Lung (tissue), 12 donors: Measurements from ENCODE around the gene CELF6. TPM values are rescaled to one million over a fixed set of nuclear protein-coding genes. Genes with fewer than 3 reads are reported as not detected.
A peak's percentile ranks its signal among the peaks of the same experiment; 100 is the strongest.

ENCODE experiments used
- ATAC-seq: fragments of 200-7000 bp; cut with Tn5 transposase; one replicate; pipeline ENCODE4 v1.9.1; 2020; ENCODE audit warnings: moderate number of reproducible peaks; ENCODE audit not compliant: insufficient read depth, low FRiP score
- DNase-seq, 3 donors: peaks; one replicate each; pipeline ENCODE4 v3.0.0-alpha.2; 2013 to 2017
- H3K27ac ChIP-seq, 2 donors: one replicate each; pipeline ENCODE4 v1.5.1; 2013; ENCODE audit warnings: mild to moderate bottlenecking in 2 of 2, moderate library complexity in 2 of 2, control low read depth in 1 of 2, inconsistent platforms in 1 of 2, low read depth in 1 of 2, low read length in 1 of 2
- H3K27me3 ChIP-seq, 3 donors: one replicate each; pipeline ENCODE4 v1.5.1; 2013; ENCODE audit warnings: low read length in 2 of 3; ENCODE audit not compliant: control insufficient read depth in 3 of 3, insufficient read depth in 3 of 3
- H3K36me3 ChIP-seq, 4 donors: one replicate each; pipeline ENCODE4 v1.5.1; 2013; ENCODE audit warnings: low read length in 4 of 4, mild to moderate bottlenecking in 1 of 4, moderate library complexity in 1 of 4; ENCODE audit not compliant: control insufficient read depth in 4 of 4, insufficient read depth in 4 of 4
- H3K4me1 ChIP-seq, 5 donors: one replicate each; pipeline ENCODE4 v1.5.1; 2013; ENCODE audit warnings: low read length in 5 of 5, mild to moderate bottlenecking in 2 of 5, moderate library complexity in 1 of 5; ENCODE audit not compliant: control insufficient read depth in 5 of 5, insufficient read depth in 5 of 5
- H3K4me3 ChIP-seq: one replicate; pipeline ENCODE4 v1.5.1; 2013; ENCODE audit warnings: mild to moderate bottlenecking, control low read depth, moderate library complexity
- H3K9ac ChIP-seq, 2 donors: one replicate each; pipeline ENCODE4 v1.5.1; 2013; ENCODE audit warnings: low read length in 2 of 2, control low read depth in 1 of 2; ENCODE audit not compliant: insufficient read depth in 1 of 2
- H3K9me3 ChIP-seq, 4 donors: one replicate each; pipeline ENCODE4 v1.5.1; 2013; ENCODE audit warnings: low read length in 3 of 4, mild to moderate bottlenecking in 1 of 4, moderate library complexity in 1 of 4; ENCODE audit not compliant: control insufficient read depth in 4 of 4, insufficient read depth in 3 of 4
- CTCF ChIP-seq: IDR thresholded peaks from 2 replicates; pipeline ENCODE4 v1.5.1; 2012; ENCODE audit warnings: mild to moderate bottlenecking; ENCODE audit errors: control extremely low read depth, extremely low read depth
- WGBS, 2 donors: extraction: QIAGEN DNeasy Blood & Tissue Kit; methylation state at CpG; one replicate each; pipeline ENCODE4 v1.1.7; 2013; 5-methylcytosine and 5-hydroxymethylcytosine counted together
- polyA plus RNA-seq, 2 donors: library from polyadenylated mRNA; stranded (reverse); fragments of 200-250 nt; gene quantifications; one replicate each; pipeline ENCODE4 v1.2.1, GENCODE V29; 2013
- total RNA-seq, 2 donors: library from RNA; depleted of rRNA in 1 of 2; stranded (reverse); fragments of >200 nt in 1 of 2; gene quantifications; one replicate each; pipeline ENCODE4 v1.2.1, GENCODE V29; 2014 to 2021
- donor health status: control.
- donor health status: control.
- donor health status: Bipolar disorder and iron deficiency.
- donor health status: healthy.
- donor health status: DM: yes; HTN: yes; CAD: no.

Gene CELF6
- total and polyA plus RNA-seq, 4 donors: 2.1 to 6.4 (median 3.4) TPM

GRCh38 chr15:72238586-72238985 is 81.4 kb downstream of the CELF6 start:
- H3K4me1 ChIP-seq: no peaks in the 10 kb centered on the region
- 97% methylated on average over 3 of the region's 3 CpGs for WGBS, 2 donors
- no peak for TF ChIP-seq CTCF
- H3K9ac ChIP-seq: no peak overlapping the region
- H3K27ac ChIP-seq: peak overlapping the region in 1 of 2 donors; percentile 8
- no peak overlapping the region for H3K4me3 ChIP-seq
- DNase-seq (no peak), ATAC-seq (no peak)
- H3K36me3 ChIP-seq: peaks cover 11 to 28% (median 19%) of the 10 kb centered on the region in 4 donors
- no peaks in the 10 kb centered on the region for H3K27me3 ChIP-seq
- H3K9me3 ChIP-seq: no peaks in the 10 kb centered on the region

- H3K9me3 ChIP-seq: no peaks in the 10 kb centered on the region
- H3K36me3 ChIP-seq: peaks cover 10 to 24% (median 16%) of the 10 kb centered on the region in 4 donors
- ATAC-seq (no peak), DNase-seq (no peak)
- no peaks in the 10 kb centered on the region for H3K27me3 ChIP-seq
- H3K4me1 ChIP-seq: peaks cover 0 to 3% (median 0%) of the 10 kb centered on the region in 5 donors
- no peak overlapping the region for H3K9ac ChIP-seq
- 95 to 100% methylated on average over 1 of the region's 1 CpG for WGBS, 2 donors
- peak overlapping the region; percentile 10 to 50 for H3K27ac ChIP-seq
- H3K4me3 ChIP-seq: no peak overlapping the region
- no peak for TF ChIP-seq CTCF
Observed at GRCh38 chr15:72237853-72238224, 82.1 kb downstream of the CELF6 start.

- H3K27me3 ChIP-seq: no peaks in the 10 kb centered on the region
- ATAC-seq (peak; percentile 85), DNase-seq (no peak)
- H3K4me3 ChIP-seq: no peak overlapping the region
- peak overlapping the region in 1 of 2 donors; percentile 63 for H3K27ac ChIP-seq
- no peaks in the 10 kb centered on the region for H3K9me3 ChIP-seq
- peaks cover 0 to 9% (median 3%) of the 10 kb centered on the region in 5 donors for H3K4me1 ChIP-seq
- H3K36me3 ChIP-seq: peaks cover 7 to 18% (median 14%) of the 10 kb centered on the region in 4 donors
- 27 to 30% methylated on average over 3 of the region's 3 CpGs for WGBS, 2 donors
- H3K9ac ChIP-seq: no peak overlapping the region
- no peak for TF ChIP-seq CTCF
Observed at GRCh38 chr15:72237029-72237852, 82.7 kb downstream of the CELF6 start.
